Measurements from ENCODE around the gene TBC1D19.

DNA sequence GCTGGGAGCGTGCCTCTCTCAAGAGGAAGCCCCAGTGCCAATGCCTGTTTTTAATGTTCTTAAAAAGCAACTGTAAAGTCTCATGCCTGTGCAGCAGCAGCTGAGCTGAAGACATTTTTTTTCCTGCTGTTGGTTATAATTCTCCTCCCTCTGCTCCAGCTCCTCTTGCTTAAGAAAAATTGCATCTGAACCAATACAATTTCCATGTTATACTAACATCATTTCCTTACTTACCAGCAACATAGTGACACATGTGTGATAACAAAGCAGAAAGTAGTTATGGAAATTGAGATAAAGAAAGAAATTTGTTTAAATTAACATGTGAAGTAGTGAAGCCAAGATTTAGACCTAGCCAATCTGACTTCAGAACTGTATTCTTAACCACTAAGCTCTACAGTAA is 101.4 kb downstream of the TBC1D19 start:
- TF ChIP-seq BACH2 (CRISPR knock-in tag; IDR thresholded peaks at IDR 0.05; ENCODE audit: borderline replicate concordance): no peak
- no peak for TF ChIP-seq ZNF70 (CRISPR knock-in tag; IDR thresholded peaks at IDR 0.05)
- TF ChIP-seq ARNTL (CRISPR knock-in tag; IDR thresholded peaks at IDR 0.05; ENCODE audit: borderline replicate concordance, low read depth): no peak
- no peak for TF ChIP-seq ZFP3 (CRISPR knock-in tag; IDR thresholded peaks at IDR 0.05)
- no peak for TF ChIP-seq ZNF565 (CRISPR knock-in tag; conservative IDR thresholded peaks at IDR 0.05; ENCODE audit: low read depth)
- TF ChIP-seq ZFP30 (CRISPR knock-in tag; IDR thresholded peaks at IDR 0.05): no peak
- no peak for TF ChIP-seq OSR1 (CRISPR knock-in tag; IDR thresholded peaks at IDR 0.05)
- TF ChIP-seq, protein P1, sequence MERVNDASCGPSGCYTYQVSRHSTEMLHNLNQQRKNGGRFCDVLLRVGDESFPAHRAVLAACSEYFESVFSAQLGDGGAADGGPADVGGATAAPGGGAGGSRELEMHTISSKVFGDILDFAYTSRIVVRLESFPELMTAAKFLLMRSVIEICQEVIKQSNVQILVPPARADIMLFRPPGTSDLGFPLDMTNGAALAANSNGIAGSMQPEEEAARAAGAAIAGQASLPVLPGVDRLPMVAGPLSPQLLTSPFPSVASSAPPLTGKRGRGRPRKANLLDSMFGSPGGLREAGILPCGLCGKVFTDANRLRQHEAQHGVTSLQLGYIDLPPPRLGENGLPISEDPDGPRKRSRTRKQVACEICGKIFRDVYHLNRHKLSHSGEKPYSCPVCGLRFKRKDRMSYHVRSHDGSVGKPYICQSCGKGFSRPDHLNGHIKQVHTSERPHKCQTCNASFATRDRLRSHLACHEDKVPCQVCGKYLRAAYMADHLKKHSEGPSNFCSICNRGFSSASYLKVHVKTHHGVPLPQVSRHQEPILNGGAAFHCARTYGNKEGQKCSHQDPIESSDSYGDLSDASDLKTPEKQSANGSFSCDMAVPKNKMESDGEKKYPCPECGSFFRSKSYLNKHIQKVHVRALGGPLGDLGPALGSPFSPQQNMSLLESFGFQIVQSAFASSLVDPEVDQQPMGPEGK (CRISPR knock-in tag; IDR thresholded peaks at IDR 0.05; ENCODE audit: borderline replicate concordance): no peak
